Heart right ventricle (tissue), 16 donors: ENCODE data around the gene SHROOM1. TPM values are rescaled to one million over a fixed set of nuclear protein-coding genes. Genes with fewer than 3 reads are reported as not detected.

Experiments used
- ATAC-seq, 8 donors: fragments of 200-7000 bp; cut with Tn5 transposase; one replicate each; pipeline ENCODE4 v1.9.1; 2020; ENCODE audit warnings: mild to moderate bottlenecking in 8 of 8, moderate library complexity in 8 of 8, moderate number of reproducible peaks in 1 of 8
- DNase-seq, 2 donors: peaks; one replicate each; pipeline ENCODE4 v3.0.0-alpha.2; 2020
- H3K27ac ChIP-seq, 10 donors: fragments of 200-600 bp; sonication (generic) in 2 of 10; one replicate each; pipeline versions ENCODE4 v1.5.0 to v1.8.0; 2020 to 2022; ENCODE audit warnings: mild to moderate bottlenecking in 3 of 10
- H3K27me3 ChIP-seq, 7 donors: fragments of 200-600 bp; one replicate each; pipeline ENCODE4 v1.8.0; 2021 to 2022; ENCODE audit warnings: mild to moderate bottlenecking in 2 of 7
- H3K36me3 ChIP-seq, 9 donors: fragments of 200-600 bp; sonication (generic) in 1 of 9; one replicate each; pipeline versions ENCODE4 v1.5.0 to v1.8.0; 2020 to 2022; ENCODE audit warnings: mild to moderate bottlenecking in 2 of 9
- H3K4me1 ChIP-seq, 9 donors: fragments of 200-600 bp; sonication (generic) in 1 of 9; one replicate each; pipeline versions ENCODE4 v1.5.0 to v1.8.0; 2020 to 2022; ENCODE audit warnings: mild to moderate bottlenecking in 4 of 9
- H3K4me3 ChIP-seq, 10 donors: fragments of 200-600 bp; sonication (generic) in 2 of 10; one replicate each; pipeline versions ENCODE4 v1.5.0 to v1.8.0; 2020 to 2022; ENCODE audit warnings: mild to moderate bottlenecking in 7 of 10, moderate library complexity in 2 of 10
- H3K9me3 ChIP-seq, 11 donors: fragments of 200-600 bp in 10 of 11; sonication (generic) in 2 of 11; one replicate each; pipeline versions ENCODE4 v1.5.0 to v1.8.0; 2013 to 2022; ENCODE audit warnings: mild to moderate bottlenecking in 2 of 11, control low read depth in 1 of 11, moderate library complexity in 1 of 11
- CTCF ChIP-seq, 9 donors: fragments of 200-600 bp; sonication (generic) in 2 of 9; IDR thresholded peaks; one replicate each; pipeline versions ENCODE4 v1.5.0 to v1.8.0; 2021 to 2022; ENCODE audit warnings: antibody characterized with exemption in 9 of 9, mild to moderate bottlenecking in 5 of 9, moderate library complexity in 1 of 9
- WGBS, 2 donors: extraction: QIAGEN DNeasy Blood & Tissue Kit; methylation state at CpG; one replicate each; pipeline ENCODE4 v1.1.7; 2013; ENCODE audit warnings: inconsistent platforms in 1 of 2; 5-methylcytosine and 5-hydroxymethylcytosine counted together
- intact Hi-C, 10 donors: fragments of 100-400 bp; cut with DNase I; formaldehyde crosslinking; loops; one replicate each; pipeline versions ENCODE4 v1.11.1 to v1.14.2; 2022
- polyA plus RNA-seq, 2 donors: library from polyadenylated mRNA; stranded (reverse); fragments of 200-250 nt; gene quantifications; one replicate each; pipeline ENCODE4 v1.2.3, GENCODE V29; 2013
- total RNA-seq, 10 donors: library from RNA; stranded (reverse); fragmentation: NEBNext Ultra II Directional in 3 of 10; extraction: Animal tissue kit (Norgen Biotek cat#: 25700) in 3 of 10; gene quantifications; one replicate each; pipeline versions ENCODE4 v1.2.1 to v1.2.4, GENCODE V29; 2021 to 2023
- donor health status: Arrhythmogenic right ventricular cardiomyopathy.
- donor health status: ischemic (EF 13 %, LVEDD 7.1; RV severe dilation, severe dysfunction).
- donor health status: healthy with polysubstance abuse.
- donor health status: DM: no; HTN: yes; CAD: no.
- donor health status: DM: no; HTN: no; CAD: no.
- donor health status: ischemic (EF 25% LVEDD 6.9; RV normal size, moderate dysfunction).
- donor health status: ischemic (EF 25% LVEDD 5.7; RV mildly dilated, moderate dysfunction).
- donor health status: healthy.
- donor health status: DM: yes; HTN: yes; CAD: no.
- donor health status: Ischemic cardiomyopathy.
- donor health status: ischemic (EF 35%, LVEDD 5.7; RV mildly dilated, moderate dysfunction).
- donor health status: nonischemic (EF 11% LVEDD 7.7; RV severe dilation, severe dysfunction).
- donor health status: DM: yes; HTN: yes; CAD: no.
- donor health status: PGD.
- donor health status: ischemic (EF 29% LVEDD 5.4; RV normal size, mild dysfunction).
- donor health status: nonischemic (EF 23%, LVEDD 6.1; RV moderate dilation, normal function).

SHROOM1 gene
- total and polyA plus RNA-seq, 12 donors, result 3.2 to 10.8 (median 4.1) TPM

- peak overlapping the region in 8 of 10 donors; percentile 78 to 93 (median 90) for H3K27ac ChIP-seq
- WGBS, 2 donors, result 30 to 43% methylated on average over 7 of the region's 7 CpGs
- peaks cover 0 to 38% (median 0%) of the 10 kb centered on the region in 7 donors for H3K27me3 ChIP-seq
- no peaks in the 10 kb centered on the region for H3K9me3 ChIP-seq
- no peak for TF ChIP-seq CTCF (IDR thresholded peaks at IDR 0.05)
- ATAC-seq (peak in 1 of 8 donors; percentile 20), DNase-seq (no peak)
- H3K36me3 ChIP-seq, result no peaks in the 10 kb centered on the region
- intact Hi-C loops, result loop anchor here in 2 of 10 donors (2.0 to 5.0 kb wide), 2 partner anchors 29 to 38 kb away; partner anchors contain the start of genes CCNI2 (in 1 of the 2) and KIF3A (in 1 of the 2)
- H3K4me3 ChIP-seq, result peak overlapping the region in 9 of 10 donors; percentile 74 to 97 (median 90)
- peaks cover 13 to 70% (median 62%) of the 10 kb centered on the region in 9 donors for H3K4me1 ChIP-seq
Observed at GRCh38 chr5:132775476-132775961, 54.9 kb downstream of the SHROOM1 start.

DNA sequence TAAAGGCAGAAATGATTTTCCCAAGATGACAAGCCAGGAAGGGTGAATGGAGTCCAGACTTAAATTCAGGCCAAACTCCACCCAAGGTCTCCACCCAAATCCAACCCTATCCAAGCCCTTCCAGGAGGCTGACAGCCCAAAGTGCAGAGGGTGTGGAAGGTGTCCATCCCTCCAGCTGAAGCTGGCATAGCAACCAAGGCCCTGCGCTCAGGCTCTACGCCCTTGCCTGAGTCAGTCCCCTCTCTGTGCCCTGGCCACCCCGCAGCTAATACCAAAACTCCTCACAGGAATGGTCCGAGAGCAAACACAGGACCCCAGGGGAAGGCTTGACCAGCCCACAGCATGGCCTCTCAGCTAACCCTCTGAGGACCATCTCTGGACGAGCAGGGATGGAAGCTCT is 55.6 kb downstream of the SHROOM1 start:
- intact Hi-C loops, result loop anchor here in 3 of 10 donors (2.0 to 5.0 kb wide), 3 partner anchors 28 to 42 kb away; partner anchors contain the start of genes KIF3A (in 2 of the 3) and CCNI2 (in 1 of the 3)
- Histone ChIP-seq H3K27ac (peak overlapping the region in 7 of 10 donors; percentile 78 to 93 (median 91)), H3K36me3 (no peaks in the 10 kb centered on the region), H3K9me3 (no peaks in the 10 kb centered on the region), H3K4me3 (peak overlapping the region in 3 of 10 donors; percentile 74 to 97 (median 91)), H3K4me1 (peaks cover 13 to 74% (median 66%) of the 10 kb centered on the region in 9 donors), H3K27me3 (peaks cover 0 to 32% (median 0%) of the 10 kb centered on the region in 7 donors)
- ATAC-seq (peak in 1 of 8 donors; percentile 6), DNase-seq (peak in 1 of 2 donors; percentile 33)
- TF ChIP-seq CTCF (IDR thresholded peaks at IDR 0.05), result no peak
- 73 to 78% methylated on average over 5 of the region's 5 CpGs for WGBS, 2 donors

- intact Hi-C loops, result loop anchor here in 2 of 10 donors (2.0 to 5.0 kb wide), 3 partner anchors 28 to 43 kb away; partner anchors contain the start of genes CCNI2 (in 1 of the 2) and KIF3A (in 1 of the 2)
- Histone ChIP-seq H3K36me3 (no peaks in the 10 kb centered on the region), H3K4me3 (no peak overlapping the region), H3K4me1 (peaks cover 13 to 77% (median 66%) of the 10 kb centered on the region in 9 donors), H3K9me3 (no peaks in the 10 kb centered on the region), H3K27me3 (peaks cover 0 to 27% (median 0%) of the 10 kb centered on the region in 7 donors), H3K27ac (peak overlapping the region in 7 of 10 donors; percentile 14 to 93 (median 78))
- TF ChIP-seq CTCF (IDR thresholded peaks at IDR 0.05), result no peak
- ATAC-seq (no peak), DNase-seq (no peak)
- WGBS, 2 donors, result 56 to 58% methylated on average over 3 of the region's 3 CpGs
Observed at GRCh38 chr5:132774406-132774805, 56.0 kb downstream of the SHROOM1 start.

DNA sequence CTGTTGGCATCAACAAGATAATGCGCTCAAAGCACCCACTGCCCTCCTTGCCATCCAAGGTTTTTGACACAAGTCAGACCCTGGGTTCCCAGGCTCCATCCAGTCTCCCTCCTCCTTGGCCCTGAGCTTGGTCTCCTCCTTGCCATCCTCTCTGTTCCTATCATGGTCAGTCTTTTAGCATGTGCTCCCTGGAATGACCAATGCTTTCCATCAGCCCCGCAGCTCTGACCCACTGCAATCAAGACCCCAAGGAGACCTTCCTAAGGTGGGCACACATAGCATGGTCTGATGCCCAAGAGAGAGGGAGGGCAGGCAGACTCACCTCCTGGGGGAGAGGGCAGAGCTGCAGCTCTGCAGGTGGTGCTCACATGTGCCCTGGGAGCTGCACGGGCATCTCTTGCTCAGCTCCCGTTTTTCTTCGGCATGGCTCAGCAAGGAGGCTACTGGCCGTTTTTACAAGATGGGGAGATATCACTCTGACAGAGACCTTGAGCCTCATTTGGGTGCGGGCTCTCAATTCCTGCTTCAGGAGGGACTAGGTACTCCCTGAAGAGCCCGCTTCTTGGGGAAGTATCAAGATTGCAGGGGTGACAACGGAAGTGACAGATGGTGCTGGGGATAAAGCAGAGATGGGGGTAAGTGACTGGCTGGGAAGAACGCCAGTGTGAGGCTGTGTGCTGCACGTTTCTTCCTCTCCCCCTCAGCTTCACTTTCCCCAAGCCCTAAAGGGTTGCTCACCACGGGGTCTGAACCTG is 56.7 kb downstream of the SHROOM1 start:
- Histone ChIP-seq H3K9me3 (no peaks in the 10 kb centered on the region), H3K27me3 (peaks cover 0 to 21% (median 0%) of the 10 kb centered on the region in 7 donors), H3K4me3 (no peak overlapping the region), H3K27ac (peak overlapping the region in 7 of 10 donors; percentile 1 to 91 (median 15)), H3K4me1 (peaks cover 13 to 84% (median 66%) of the 10 kb centered on the region in 9 donors), H3K36me3 (no peaks in the 10 kb centered on the region)
- intact Hi-C loops, result loop anchor here in 2 of 10 donors (2.0 to 5.0 kb wide), 3 partner anchors 27 to 44 kb away; partner anchors contain the start of genes CCNI2 (in 1 of the 2) and KIF3A (in 1 of the 2)
- DNase-seq (no peak), ATAC-seq (no peak)
- no peak for TF ChIP-seq CTCF (IDR thresholded peaks at IDR 0.05)
- WGBS, 2 donors, result 74 to 78% methylated on average over 12 of the region's 12 CpGs
